SU-DHL-6 (cell line): ENCODE results near the gene POTEG.
"Not testable (repeated sequence)": the region's sequence is repeated elsewhere in the genome, so short reads cannot be mapped to it uniquely, and the experiment has no call there.

ENCODE experiments used
- H2AFZ ChIP-seq: fragments of 200-600 bp; sonication (generic); 2 replicates; pipeline ENCODE4 v1.6.1; 2014; ENCODE audit warnings: low read depth, mild to moderate bottlenecking, moderate library complexity, mixed read lengths, antibody characterized with exemption, low read length; ENCODE audit not compliant: severe bottlenecking
- H3F3A ChIP-seq: fragments of 200-600 bp; shearing (Covaris generic); 2 replicates; pipeline ENCODE4 v1.6.0; 2016; ENCODE audit warnings: antibody characterized with exemption, mild to moderate bottlenecking; ENCODE audit not compliant: insufficient read depth
- H3K27ac ChIP-seq: fragments of 200-600 bp; sonication (generic); 2 replicates; pipeline ENCODE4 v1.5.1; 2016; ENCODE audit warnings: low read depth, mild to moderate bottlenecking, low read length, moderate library complexity, mixed read lengths
- H3K27me3 ChIP-seq: fragments of 200-600 bp; sonication (generic), shearing (Covaris generic); 2 replicates; pipeline ENCODE4 v1.6.0; 2014; ENCODE audit warnings: mild to moderate bottlenecking, low read length
- H3K36me3 ChIP-seq: fragments of 200-600 bp; sonication (generic); 2 replicates; pipeline ENCODE4 v1.6.1; 2014; ENCODE audit warnings: mild to moderate bottlenecking, low read length, mixed read lengths
- H3K4me2 ChIP-seq: fragments of 300-600, 200-600 bp; shearing (Covaris generic), sonication (generic); 2 replicates; pipeline ENCODE4 v1.6.0; 2014; ENCODE audit warnings: low read length, low read depth, mild to moderate bottlenecking; ENCODE audit not compliant: poor library complexity, severe bottlenecking
- H3K4me3 ChIP-seq: fragments of 200-600 bp; sonication (generic); 2 replicates; pipeline ENCODE4 v1.5.1; 2014; ENCODE audit warnings: antibody characterized with exemption, low read length, mild to moderate bottlenecking, mixed read lengths; ENCODE audit not compliant: insufficient read depth, poor library complexity, severe bottlenecking
- H3K79me2 ChIP-seq: fragments of 200-600 bp; sonication (generic); 2 replicates; pipeline ENCODE4 v1.6.1; 2014; ENCODE audit warnings: mild to moderate bottlenecking, low read length, moderate library complexity; ENCODE audit not compliant: insufficient read depth
- H3K9ac ChIP-seq: fragments of 200-600 bp; sonication (generic); 2 replicates; pipeline ENCODE4 v1.7.0; 2014; ENCODE audit warnings: mild to moderate bottlenecking, low read length
- H3K9me2 ChIP-seq: fragments of 200-600 bp; sonication (generic); replicated peaks from 2 replicates; pipeline ENCODE4 v1.6.1; 2014; ENCODE audit warnings: low read length; ENCODE audit not compliant: insufficient read depth
- H3K9me3 ChIP-seq: fragments of 200-600 bp; sonication (generic); 2 replicates; pipeline ENCODE4 v1.6.1; 2014; ENCODE audit warnings: low read length, mixed read lengths; ENCODE audit not compliant: insufficient read depth
- H4K20me1 ChIP-seq: fragments of 200-600 bp; sonication (generic); 2 replicates; pipeline ENCODE4 v1.6.1; 2014; ENCODE audit warnings: low read depth, mild to moderate bottlenecking, antibody characterized with exemption, low read length, moderate library complexity, mixed read lengths

POTEG gene

DNA sequence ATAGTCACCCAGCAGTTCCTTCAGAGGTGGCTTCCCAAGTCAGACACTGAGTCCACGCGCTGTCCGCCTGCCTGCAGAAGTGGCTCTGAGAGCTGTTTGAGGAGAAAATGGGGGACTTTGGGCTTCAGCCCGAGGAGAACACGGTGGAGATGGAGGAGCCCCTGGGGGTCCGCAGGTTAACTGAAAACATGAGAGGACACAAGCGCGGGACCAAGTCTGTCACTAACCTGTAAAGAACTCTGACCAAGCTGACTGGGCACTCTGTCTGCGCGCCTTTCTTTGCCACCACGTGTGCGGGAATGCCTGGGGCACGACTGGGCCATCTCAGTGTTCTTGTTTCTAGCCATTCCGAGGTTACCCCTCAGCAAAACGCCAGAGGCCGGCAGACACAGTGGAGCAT, 62.4 kb downstream of the POTEG start:
- not testable (repeated sequence) for H3K79me2 ChIP-seq, H3K9me3 ChIP-seq, H3K4me2 ChIP-seq, H3K4me3 ChIP-seq, H3K36me3 ChIP-seq, H3F3A ChIP-seq, H2AFZ ChIP-seq, H3K27me3 ChIP-seq, H4K20me1 ChIP-seq, H3K27ac ChIP-seq, H3K9ac ChIP-seq, H3K9me2 ChIP-seq

DNA sequence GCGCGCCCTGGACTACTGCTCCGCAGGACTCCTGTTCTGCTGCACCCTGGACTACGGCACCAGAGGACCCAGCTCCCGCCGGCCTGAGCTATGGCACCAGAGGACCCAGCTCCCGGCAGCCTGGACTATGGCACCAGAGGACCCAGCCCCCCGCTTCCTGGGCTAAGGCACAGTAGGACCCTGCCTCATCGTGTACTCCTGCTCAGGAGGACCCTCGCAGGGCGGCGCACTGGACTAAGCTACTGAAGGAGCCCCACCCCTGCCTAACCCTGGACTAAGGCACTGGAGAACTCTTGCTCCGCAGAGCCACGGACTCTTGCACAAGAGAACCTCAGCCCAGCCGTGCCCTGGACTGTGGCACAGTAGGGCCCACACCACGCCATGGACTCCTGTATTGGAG, 71.3 kb downstream of the POTEG start:
- not testable (repeated sequence) for H3K4me2 ChIP-seq, H4K20me1 ChIP-seq

GRCh38 chr14:19362323-19362722, 71.8 kb downstream of the POTEG start:
- not testable (repeated sequence) for H3K27ac ChIP-seq, H4K20me1 ChIP-seq, H3K36me3 ChIP-seq, H3K4me3 ChIP-seq, H3K79me2 ChIP-seq, H3K9me2 ChIP-seq, H2AFZ ChIP-seq, H3K4me2 ChIP-seq, H3K27me3 ChIP-seq, H3K9ac ChIP-seq, H3K9me3 ChIP-seq, H3F3A ChIP-seq

More for the DNA sequence above, 71.3 kb downstream of the POTEG start:
- H3K27me3 ChIP-seq, H3K9me3 ChIP-seq, H3K27ac ChIP-seq, H3K9me2 ChIP-seq, H3K9ac ChIP-seq, H3K79me2 ChIP-seq, H3F3A ChIP-seq, H2AFZ ChIP-seq, H3K4me3 ChIP-seq, H3K36me3 ChIP-seq: not testable (repeated sequence)

- not testable (repeated sequence) for H3K27ac ChIP-seq, H3F3A ChIP-seq, H3K79me2 ChIP-seq, H3K4me2 ChIP-seq, H3K9ac ChIP-seq, H3K4me3 ChIP-seq, H3K27me3 ChIP-seq, H2AFZ ChIP-seq, H3K36me3 ChIP-seq, H3K9me2 ChIP-seq, H3K9me3 ChIP-seq, H4K20me1 ChIP-seq
Measured at GRCh38 chr14:19361636-19362253, 72.4 kb downstream of the POTEG start.

- not testable (repeated sequence) for H3K9me3 ChIP-seq, H3K4me3 ChIP-seq
Measured at GRCh38 chr14:19360937-19361635, 73.1 kb downstream of the POTEG start.

More at GRCh38 chr14:19360937-19361635, 73.1 kb downstream of the POTEG start:
- H4K20me1 ChIP-seq, H3K9me2 ChIP-seq, H3K4me2 ChIP-seq, H3K27ac ChIP-seq, H3K27me3 ChIP-seq, H2AFZ ChIP-seq, H3K36me3 ChIP-seq, H3K9ac ChIP-seq, H3F3A ChIP-seq, H3K79me2 ChIP-seq: not testable (repeated sequence)
